Activated CD4-positive, alpha-beta T cell treated with anti-CD3 and anti-CD28 coated beads for 48 hours (primary cell): ENCODE measurements around the gene BICC1.

Experiments
- DNase-seq: peaks from one replicate; pipeline ENCODE4 v3.0.0-alpha.2; 2020

The BICC1 gene

DNA sequence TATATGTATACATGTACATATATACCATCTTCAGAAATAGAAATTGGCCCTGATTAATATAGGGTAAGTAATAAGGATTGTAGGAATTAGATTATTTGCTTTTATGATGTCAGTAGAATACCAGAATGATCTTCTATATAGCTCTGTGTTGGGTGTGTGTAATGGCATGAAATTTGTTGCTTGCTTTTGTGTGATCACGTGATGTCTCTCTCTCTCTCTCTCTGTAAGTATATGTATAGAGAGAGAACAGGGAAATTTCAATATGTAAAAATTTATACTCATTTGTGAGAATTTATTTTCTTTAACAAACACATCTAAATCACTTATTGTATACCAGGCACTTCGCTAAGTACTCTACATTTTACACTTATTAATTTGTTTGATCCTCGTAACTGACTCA is 272.7 kb downstream of the BICC1 start:
- DNase-seq, result no peak

DNA sequence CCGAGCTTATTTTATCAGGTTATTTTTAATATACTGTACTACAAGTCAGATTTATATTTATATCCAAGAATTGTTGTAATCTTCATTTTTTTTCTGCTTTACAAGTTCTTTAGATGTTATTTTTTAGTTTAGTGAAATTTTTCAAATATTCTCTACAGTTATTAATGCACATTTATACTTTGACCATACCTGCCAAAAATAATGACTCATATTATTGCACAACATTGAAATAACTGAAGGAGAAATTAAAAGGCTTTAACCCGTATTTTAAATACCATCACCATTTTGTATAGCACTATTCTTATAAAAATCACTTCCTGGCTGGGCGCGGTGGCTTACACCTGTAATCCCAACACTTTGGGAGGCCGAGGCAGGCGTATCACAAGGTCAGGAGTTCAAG is 278.5 kb downstream of the BICC1 start:
- DNase-seq, result no peak

DNA sequence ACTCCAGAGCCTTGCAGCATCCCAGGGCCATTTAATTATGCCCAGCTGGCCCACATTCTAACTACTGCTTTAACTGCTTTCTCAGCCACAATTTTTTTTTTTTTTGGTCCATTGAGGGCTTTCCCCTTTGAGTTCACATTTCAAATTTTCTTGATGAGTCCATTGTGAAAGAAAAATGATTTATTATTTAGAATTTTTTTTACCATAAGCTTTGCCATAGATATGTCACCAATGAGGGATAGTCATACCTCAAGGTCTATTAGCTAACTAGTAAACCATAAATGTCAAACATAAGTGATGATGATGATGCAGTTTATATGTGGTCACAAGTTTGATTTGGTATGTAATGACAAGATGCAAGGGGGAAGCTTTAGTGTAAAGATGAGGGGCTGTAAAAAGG is 282.9 kb downstream of the BICC1 start:
- no peak for DNase-seq

DNA sequence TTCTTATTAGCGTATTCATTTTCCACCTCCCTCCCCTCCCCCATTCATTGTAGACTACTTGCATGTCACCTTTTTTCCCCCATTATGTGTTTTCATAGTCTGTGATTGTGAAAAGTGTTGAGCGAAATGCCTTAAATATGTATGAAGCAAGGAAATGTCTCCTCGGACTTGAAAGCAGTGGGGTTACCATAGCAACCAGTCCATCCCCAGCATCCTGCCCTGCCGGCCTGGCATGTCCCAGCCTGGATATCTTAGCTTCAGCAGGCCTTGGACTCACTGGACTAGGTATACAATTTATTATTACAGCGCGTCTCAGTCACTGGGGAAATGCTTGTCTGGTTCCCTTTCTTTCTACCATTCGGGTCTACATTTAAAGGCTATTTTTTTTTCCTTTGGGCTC is 283.6 kb downstream of the BICC1 start:
- no peak for DNase-seq

DNA sequence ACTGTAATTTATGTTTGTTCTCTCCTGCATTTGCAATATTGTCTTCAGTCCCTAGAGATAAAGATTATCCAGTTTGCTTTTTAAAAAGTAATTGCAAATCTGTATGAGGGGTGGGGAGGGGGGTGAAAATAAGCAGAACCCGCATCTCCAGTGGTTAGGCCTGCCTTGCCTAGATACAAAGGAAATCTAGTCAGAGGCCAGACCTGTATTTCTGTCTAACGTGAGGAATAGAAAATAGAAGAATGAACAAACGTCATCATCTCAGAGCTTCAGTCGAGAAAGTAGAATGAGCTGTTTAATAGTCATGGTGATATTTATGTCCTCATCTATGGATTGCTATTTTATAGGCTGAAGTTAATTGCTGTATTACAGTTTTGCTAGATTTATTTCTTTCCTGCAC is 284.2 kb downstream of the BICC1 start:
- no peak for DNase-seq

DNA sequence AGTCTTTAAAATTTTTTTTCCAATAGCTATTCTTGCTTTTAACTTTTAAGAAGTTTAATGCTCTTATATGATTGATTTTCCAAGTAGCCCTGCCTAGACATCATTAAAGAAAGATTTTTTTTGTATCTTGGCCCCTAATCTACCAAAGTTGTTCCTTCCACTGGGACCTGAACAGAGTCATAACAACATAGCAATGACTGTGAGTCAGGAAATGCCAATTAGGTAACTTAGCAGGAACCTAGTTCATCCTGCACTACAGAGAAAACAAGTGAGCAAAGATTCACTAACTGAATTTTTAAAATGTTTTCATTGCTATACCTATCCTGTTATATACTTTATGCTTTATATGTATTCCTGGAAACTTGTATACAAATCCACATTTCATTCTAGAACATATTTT is 284.7 kb downstream of the BICC1 start:
- DNase-seq, result no peak

DNA sequence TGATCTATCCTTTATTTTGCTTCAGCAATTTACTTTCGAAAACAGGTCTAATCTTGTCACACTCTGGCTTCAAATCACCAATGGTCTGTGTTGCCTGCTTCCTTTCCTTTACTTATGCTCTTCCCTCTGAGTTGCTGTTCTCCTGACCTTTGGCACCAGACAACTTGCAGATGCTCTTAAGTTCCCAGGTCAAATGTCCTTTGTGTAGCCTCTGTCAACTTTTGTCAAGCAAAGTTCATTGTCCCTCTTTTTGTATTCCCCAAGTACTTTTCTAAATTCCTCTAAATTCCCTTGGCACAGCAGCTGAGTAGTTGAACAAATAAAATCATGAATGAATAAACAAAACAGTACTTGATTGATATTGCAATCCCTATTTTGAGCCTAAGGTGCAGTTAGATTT is 289.4 kb downstream of the BICC1 start:
- no peak for DNase-seq

DNA sequence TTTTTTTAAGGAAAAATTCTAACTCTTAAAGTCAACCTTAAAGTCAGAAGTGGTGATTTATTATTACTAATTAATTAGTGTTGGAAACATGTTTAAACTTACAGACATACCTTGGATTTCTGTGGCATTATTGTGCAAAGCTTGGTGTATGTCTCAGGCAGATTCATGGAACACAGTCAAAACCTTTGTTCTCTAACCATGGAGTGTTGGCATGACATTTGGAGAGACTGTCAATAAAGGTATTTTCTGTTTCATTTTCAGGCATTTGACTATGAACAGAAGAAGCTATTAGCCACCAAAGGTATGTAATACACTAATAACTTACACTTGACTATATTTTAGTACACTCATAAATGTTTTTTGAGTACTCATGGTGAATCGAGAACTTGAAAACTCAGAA is 293.7 kb downstream of the BICC1 start:
- DNase-seq, result no peak

DNA sequence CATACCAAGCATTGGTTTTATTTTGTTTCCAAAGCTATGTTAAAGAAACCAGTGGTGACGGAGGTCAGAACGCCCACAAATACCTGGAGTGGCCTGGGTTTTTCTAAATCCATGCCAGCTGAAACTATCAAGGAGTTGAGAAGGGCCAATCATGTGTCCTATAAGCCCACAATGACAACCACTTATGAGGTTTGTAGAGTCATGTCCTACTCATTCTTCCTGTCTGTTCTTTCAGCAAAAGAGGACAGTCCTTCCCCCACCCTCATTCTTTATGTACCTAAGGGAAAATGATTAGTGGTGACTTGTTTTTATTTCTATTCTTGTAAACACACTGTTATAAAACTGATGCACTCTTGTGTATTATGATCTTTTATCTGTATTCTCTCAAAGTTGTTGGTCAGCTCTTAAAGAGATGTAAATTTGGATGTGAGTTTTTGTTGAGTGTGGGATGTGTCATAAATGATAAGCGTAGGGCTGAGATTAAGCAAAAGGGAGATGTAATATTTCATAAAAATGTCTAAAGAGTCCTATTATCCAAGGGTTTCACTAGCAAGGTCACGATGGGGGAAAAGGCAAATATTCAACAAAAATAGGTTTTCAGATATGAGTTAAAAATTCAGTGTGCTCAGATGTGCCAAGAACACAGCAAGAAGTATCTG is 294.4 kb downstream of the BICC1 start:
- no peak for DNase-seq

DNA sequence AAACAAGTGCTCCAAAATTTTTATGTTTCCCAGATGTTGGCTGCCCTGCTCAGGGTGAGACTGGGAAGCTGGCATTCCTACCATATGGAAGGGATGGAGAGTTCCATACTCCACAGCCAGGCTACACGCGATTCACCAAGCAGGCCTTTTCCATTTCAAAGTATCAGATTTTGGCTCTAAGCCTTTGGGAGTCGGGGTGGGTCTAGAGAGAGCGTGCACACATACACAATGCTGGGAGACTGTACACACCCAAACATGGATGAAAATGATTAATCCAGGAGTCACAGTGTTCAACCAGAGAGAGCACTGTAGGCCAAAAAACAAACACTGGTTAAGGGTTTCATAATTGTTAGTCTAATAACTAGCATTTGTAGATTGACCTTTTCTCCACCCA is 295.0 kb downstream of the BICC1 start:
- DNase-seq, result no peak

DNA sequence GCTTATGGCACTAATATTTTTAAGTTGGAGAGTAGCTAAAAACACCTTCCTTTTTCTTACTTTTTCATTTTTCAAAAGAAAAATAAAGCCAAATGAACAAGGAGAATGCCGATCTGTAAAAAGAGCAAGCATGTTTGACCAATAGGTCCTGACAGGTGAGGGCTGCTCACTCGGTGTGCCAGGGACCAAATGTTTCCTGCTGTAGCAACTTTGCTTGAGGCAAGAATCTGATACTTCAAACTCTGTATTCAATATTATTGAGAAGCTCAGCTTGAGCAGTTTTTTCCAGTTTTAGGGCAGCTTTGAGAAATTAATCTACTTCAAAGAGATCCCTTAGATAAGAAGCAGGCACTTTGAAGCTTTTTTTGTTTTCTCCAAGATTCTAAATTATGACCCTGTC is 298.1 kb downstream of the BICC1 start:
- no peak for DNase-seq

DNA sequence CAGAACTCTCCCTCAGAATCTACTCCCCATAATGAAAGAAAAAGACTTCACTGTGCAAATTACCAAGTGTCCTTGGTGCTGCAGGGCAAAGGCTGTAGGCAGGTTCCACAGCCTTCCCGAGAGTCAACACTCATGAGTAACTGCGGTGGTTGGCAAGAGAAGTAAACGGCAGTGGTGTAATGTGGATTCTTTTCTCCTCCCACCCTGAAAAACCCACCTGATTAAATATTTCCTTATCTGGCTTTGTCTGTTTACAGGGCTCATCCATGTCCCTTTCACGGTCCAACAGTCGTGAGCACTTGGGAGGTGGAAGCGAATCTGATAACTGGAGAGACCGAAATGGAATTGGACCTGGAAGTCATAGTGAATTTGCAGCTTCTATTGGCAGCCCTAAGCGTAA is 300.9 kb downstream of the BICC1 start:
- DNase-seq, result no peak

DNA sequence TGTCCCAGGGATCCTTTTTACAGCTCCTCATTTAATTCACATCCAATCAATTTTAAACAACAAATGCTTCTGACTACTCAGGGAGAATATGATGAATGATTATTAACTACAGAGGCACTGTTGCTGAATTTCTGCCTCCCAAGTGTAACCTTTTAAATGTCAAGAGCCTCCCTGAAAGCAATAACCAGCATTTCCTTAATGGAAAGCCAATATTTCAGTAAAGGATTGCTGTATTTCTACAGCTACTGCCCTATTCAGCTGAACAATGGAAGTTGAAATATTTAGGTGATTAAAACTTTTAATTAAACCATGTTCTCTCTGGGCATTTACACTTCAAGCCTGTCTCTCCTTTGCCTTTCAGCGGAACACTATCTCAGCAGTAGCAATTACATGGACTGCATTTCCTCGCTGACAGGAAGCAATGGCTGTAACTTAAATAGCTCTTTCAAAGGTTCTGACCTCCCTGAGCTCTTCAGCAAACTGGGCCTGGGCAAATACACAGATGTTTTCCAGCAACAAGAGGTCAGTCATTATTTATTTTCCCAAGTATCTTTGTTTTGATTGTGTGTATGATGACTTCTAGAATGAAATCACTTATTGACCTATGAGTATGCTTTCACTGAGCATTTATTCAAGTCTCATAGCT is 304.7 kb downstream of the BICC1 start:
- no peak for DNase-seq

DNA sequence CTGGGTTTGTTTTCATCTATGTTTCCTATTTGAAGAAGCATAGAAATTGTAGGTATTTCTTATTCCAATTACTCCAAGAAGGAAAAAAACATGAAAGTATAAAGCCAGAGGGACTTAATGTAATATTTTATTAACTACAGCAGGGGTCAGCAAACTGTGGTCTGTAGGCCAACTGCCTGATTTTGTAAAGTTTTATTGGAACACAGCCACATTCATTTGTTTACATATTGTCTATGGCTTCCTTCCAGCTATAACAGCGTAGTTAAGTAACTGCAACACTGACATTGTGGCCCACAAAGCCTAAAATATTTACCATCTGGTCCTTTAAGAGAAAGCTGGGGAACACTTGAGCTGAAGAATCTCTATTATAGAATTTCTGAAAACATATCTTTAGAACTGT is 306.2 kb downstream of the BICC1 start:
- DNase-seq, result no peak

DNA sequence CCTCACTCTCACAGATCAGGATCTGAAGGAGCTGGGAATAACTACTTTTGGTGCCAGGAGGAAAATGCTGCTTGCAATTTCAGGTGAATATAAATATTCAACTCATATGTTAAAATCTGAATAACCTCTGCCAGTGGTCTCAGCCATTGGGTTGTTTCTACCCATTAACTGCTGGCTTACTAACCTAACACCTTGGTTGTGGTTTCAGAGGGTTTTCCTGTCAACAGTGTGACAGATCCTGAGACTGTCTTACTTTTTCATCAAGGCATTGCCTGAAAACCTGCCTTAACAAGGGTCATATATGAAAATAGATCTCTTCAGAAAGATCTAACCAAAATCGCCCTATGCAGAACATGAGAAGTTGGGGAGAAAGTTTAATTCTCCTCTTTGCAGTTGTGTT is 307.7 kb downstream of the BICC1 start:
- DNase-seq, result no peak

DNA sequence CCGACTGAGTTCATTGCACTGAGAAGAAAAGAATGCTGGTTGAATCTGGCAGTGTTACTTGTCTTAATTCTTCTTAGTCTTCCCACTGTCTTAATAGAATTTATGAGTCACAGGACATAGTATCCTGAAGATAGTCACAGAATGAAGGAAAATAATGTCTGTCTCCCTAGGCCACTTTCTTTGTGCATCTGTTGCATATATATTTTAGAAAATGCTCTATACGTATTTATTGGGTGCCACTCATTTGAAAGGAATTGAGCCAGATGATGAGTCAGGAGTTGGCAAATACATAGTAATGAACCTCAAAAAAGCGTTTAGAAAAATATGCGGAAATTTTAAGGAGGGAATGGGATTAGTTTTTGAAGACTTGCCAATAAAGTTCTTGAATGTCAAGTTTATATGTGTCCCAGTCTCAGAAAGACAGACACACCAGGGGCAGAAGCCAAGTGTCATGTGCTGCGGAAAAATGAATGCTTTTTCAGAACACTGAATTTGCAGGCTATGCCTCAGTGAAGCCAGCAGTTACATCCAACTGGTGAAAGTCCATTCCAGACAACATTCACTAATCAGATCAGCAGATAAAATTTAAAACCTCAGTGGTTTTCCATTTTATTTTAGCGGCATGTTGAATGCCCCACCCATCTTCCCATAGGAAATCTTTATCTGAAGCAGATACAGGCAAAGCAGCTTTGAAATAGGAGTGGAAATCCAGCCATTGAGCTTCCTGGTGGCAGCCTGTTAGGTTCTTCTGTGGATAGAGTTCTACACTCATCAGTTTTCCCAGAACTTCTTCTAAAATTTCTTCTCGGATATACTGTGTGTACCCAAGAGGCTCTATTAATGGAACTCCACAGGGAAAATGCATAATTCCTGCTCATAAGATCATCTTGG is 308.4 kb downstream of the BICC1 start:
- DNase-seq, result no peak

DNA sequence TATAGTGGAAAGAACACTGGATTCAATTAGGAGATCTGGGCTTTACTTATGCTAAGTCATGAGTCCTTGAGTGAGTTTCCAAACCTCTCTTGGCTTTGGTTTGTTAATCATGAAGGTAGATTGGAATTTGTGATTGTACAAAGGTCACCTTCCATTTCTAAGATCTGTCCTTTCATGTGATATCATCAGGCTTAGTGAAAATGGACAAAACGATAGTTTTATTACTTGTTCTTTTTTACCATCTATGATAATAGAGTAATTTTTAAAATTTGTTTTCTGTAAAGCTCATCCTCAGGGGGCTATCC is 309.0 kb downstream of the BICC1 start:
- DNase-seq, result no peak

DNA sequence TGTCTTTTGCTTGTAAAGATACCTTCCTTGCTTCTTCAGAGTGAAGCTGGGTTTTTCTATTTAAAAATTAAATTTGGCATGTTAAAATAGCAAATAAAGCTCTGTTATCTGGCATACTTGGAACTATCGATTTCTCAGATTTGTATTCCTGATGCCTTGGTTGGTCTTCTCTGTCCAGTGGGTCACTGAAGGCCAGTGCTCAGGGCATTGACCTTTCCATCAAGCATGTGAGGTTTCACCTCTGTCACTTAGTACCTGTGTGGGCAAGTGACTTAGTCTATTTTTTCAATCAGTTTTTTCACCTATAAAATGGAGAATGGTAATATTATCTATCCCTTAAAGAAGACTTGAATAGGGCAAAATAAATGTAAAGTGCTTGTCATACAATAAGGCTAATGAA is 311.3 kb downstream of the BICC1 start:
- no peak for DNase-seq

DNA sequence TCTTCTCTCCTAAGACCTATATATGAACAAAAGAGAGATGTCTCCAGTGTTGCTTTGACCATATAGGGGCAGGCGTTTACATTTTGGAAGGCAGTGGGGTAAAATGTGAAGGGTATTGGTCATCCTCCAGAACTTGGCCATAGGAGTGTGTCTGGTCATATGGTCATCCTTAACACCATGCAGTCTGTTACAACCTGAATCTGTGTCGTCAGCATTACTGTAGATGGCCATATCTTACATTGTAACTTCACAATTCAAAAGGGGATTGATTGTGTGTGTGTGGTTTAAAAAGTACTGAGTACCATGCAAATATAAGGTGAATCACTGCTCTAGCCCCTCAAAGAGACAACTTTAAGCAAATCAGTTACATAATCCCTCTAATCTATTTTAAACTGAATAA is 311.7 kb downstream of the BICC1 start:
- no peak for DNase-seq

DNA sequence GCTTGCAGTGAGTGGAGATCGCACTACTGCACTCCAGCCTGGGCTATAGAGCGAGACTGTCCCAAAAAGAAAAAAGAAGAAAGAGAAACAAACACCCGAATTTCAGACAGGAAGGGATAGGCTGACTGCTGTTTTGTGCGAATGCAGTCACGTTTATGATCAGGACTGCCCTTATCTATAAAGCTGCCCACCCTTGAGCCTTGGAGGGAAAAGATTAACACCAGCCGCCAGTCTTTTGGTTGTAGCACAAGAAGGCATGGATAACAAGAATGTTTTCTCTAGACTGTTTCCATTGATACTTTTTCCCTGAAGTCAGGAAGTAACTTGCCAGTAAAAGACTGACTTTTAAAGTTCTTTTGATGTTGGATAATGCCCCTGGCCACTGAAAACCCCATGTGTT is 314.0 kb downstream of the BICC1 start:
- no peak for DNase-seq

DNA sequence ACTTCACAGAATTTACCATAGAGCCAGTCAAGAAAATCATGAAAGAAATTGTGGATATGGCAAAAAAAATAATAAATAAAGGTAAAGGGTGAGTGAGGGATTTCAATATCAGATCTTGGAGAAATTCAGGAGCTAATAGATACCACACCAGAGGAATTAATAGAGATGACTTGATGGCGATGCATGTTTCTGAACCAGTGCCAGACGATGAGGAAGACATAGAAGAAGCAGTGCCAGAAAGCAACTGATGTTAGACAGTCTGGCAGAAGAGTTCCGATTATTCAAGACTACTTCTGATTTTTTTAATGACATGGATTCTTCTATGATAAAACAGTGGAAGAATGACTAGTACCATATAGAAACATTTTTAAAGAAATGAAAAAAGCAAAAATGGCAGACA is 314.7 kb downstream of the BICC1 start:
- no peak for DNase-seq

DNA sequence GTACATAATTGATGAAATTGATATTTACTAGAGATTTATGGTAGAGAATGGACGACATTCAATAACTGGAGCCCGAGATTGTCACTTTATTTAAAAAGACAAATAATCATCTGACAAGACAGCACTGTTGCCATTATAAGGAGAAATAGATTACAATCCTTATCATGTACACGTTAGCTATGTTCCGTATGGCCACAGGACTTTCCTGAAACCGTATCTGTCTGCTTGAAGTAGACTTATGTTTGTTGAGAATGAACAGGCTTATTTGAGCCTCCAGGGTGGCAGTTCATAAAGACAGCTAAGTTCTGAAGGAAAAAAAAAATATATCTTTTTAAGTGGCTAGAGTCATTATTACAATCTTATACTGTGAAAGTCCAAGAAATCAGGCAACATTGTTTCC is 317.2 kb downstream of the BICC1 start:
- no peak for DNase-seq

DNA sequence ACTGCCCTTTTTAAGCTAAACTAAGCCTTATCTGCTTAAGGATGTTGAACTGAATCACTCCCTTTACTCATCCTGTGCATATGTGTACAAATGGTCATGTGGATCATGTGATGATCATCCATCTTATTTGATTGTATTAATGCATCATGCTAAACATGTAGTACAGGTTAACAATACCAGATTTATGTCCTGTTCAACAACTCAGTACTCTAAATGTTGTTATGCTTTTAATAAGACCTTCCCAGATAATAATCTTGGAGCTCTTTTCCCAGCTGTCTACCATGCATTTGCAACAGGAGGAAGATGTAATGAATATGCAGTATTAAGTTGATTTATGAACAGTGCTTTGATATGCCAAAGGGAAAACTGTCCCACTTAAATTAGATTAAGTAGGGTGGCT is 318.0 kb downstream of the BICC1 start:
- no peak for DNase-seq

DNA sequence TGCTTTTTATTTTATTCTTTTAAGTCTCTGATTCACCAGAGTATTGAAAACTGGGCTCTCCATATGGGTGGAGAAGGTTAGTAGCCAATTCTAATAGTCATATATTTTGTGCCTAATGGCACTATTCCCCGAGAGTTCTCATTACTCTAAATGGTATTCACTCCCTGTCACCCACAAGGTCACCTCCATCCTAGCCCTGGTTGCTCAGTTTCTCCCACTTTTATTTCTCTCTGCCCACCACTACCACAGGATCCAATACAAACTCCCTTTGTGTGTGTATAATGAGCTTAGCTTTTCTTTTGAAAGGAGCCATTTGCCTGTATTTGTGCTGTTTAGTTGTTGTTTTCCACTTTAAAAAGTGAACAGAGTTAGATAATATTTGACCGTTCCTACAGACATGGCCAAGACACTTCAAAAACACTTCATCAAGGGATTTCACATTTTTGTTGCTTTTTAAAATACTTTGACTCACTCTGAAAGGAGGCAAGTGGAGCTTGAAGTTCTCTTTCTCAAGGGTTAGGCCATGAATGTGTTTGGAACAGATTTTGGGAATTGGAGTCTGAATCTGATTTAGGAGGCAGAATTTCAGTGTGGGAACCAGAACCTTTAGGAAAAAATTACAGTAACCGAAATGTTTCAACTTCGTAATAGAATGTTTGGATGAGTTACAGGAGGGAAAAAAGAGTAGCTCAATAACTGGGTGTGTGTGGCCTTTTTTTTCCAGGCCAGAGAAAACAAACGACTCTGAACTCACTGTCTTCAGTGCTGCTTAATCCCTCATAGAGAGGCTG is 321.3 kb downstream of the BICC1 start:
- DNase-seq, result no peak
